ENCODE results near the gene SMIM24. TPM values are rescaled to one million over a fixed set of nuclear protein-coding genes. Genes with fewer than 3 reads are reported as not detected.
A peak's percentile ranks its signal among the peaks of the same experiment; 100 is the strongest.

SMIM24 gene
- total RNA-seq, 2 experiments from 2014 or later = not detected

GRCh38 chr19:3477951-3478350, 2.4 kb downstream of the SMIM24 start:
- no peak overlapping the region for H3K27ac Mint-ChIP-seq
- no peaks in the 10 kb centered on the region for H3K36me3 Mint-ChIP-seq (ENCODE audit: low read depth)
- H3K4me1 Mint-ChIP-seq (ENCODE audit: low read depth) = peaks cover 17% of the 10 kb centered on the region

GRCh38 chr19:3477506-3477905, 2.8 kb downstream of the SMIM24 start:
- ATAC-seq (ENCODE audit: poor library complexity) (no peak), DNase-seq (no peak)
- ChIA-PET POLR2A (no interaction called here), CTCF (no interaction called here)
- H3K27ac Mint-ChIP-seq = no peak overlapping the region
- no peak for TF ChIP-seq CTCF (IDR thresholded peaks at IDR 0.05)
- Histone ChIP-seq H3K27me3 (ENCODE audit: control insufficient read depth in 1 of 2, insufficient read depth in 2 of 2, low read length in 2 of 2) (no peaks in the 10 kb centered on the region), H3K9me3 (ENCODE audit: control insufficient read depth in 1 of 2, insufficient read depth in 1 of 2, low read length in 2 of 2) (no peaks in the 10 kb centered on the region), H3K27ac (ENCODE audit: low read depth in 1 of 2, low read length in 2 of 2) (no peak overlapping the region), H3K4me3 (ENCODE audit: low read length) (no peak overlapping the region), H3K4me1 (ENCODE audit: insufficient read depth, low read length) (peaks cover 17% of the 10 kb centered on the region), H3K36me3 (ENCODE audit: insufficient read depth, low read length) (no peaks in the 10 kb centered on the region)
- H3K27me3 Mint-ChIP-seq = peaks cover 4% of the 10 kb centered on the region
- H3K9me3 Mint-ChIP-seq = no peaks in the 10 kb centered on the region
- H3K36me3 Mint-ChIP-seq (ENCODE audit: low read depth) = no peaks in the 10 kb centered on the region
- peaks cover 17% of the 10 kb centered on the region for H3K4me1 Mint-ChIP-seq (ENCODE audit: low read depth)
- intact Hi-C loops (cut with DNase I, micrococcal nuclease) = no loop called here
- no peak overlapping the region for H3K4me3 Mint-ChIP-seq

More at GRCh38 chr19:3477951-3478350, 2.4 kb downstream of the SMIM24 start:
- ATAC-seq (ENCODE audit: poor library complexity) (no peak), DNase-seq (no peak)
- no peaks in the 10 kb centered on the region for H3K9me3 ChIP-seq (ENCODE audit: control insufficient read depth in 1 of 2, insufficient read depth in 1 of 2, low read length in 2 of 2)
- no peak overlapping the region for H3K4me3 ChIP-seq (ENCODE audit: low read length)
- POLR2A ChIA-PET = no interaction called here
- CTCF ChIA-PET = no interaction called here
- intact Hi-C loops (cut with DNase I, micrococcal nuclease) = no loop called here
- Mint-ChIP-seq H3K9me3 (no peaks in the 10 kb centered on the region), H3K27me3 (peaks cover 4% of the 10 kb centered on the region), H3K4me3 (peak overlapping the region; percentile 52)
- H3K36me3 ChIP-seq (ENCODE audit: insufficient read depth, low read length) = no peaks in the 10 kb centered on the region
- no peak for TF ChIP-seq CTCF (IDR thresholded peaks at IDR 0.05)
- H3K4me1 ChIP-seq (ENCODE audit: insufficient read depth, low read length) = peaks cover 17% of the 10 kb centered on the region
- no peaks in the 10 kb centered on the region for H3K27me3 ChIP-seq (ENCODE audit: control insufficient read depth in 1 of 2, insufficient read depth in 2 of 2, low read length in 2 of 2)
- no peak overlapping the region for H3K27ac ChIP-seq (ENCODE audit: low read depth in 1 of 2, low read length in 2 of 2)

GRCh38 chr19:3476830-3477229, 3.5 kb downstream of the SMIM24 start:
- Histone ChIP-seq H3K27me3 (ENCODE audit: control insufficient read depth in 1 of 2, insufficient read depth in 2 of 2, low read length in 2 of 2) (no peaks in the 10 kb centered on the region), H3K9me3 (ENCODE audit: control insufficient read depth in 1 of 2, insufficient read depth in 1 of 2, low read length in 2 of 2) (no peaks in the 10 kb centered on the region), H3K4me3 (ENCODE audit: low read length) (no peak overlapping the region), H3K27ac (ENCODE audit: low read depth in 1 of 2, low read length in 2 of 2) (no peak overlapping the region), H3K4me1 (ENCODE audit: insufficient read depth, low read length) (peaks cover 17% of the 10 kb centered on the region), H3K36me3 (ENCODE audit: insufficient read depth, low read length) (no peaks in the 10 kb centered on the region)
- no peaks in the 10 kb centered on the region for H3K36me3 Mint-ChIP-seq (ENCODE audit: low read depth)
- peaks cover 4% of the 10 kb centered on the region for H3K27me3 Mint-ChIP-seq
- no peak overlapping the region for H3K27ac Mint-ChIP-seq
- H3K4me1 Mint-ChIP-seq (ENCODE audit: low read depth) = peaks cover 17% of the 10 kb centered on the region
- intact Hi-C loops (cut with DNase I, micrococcal nuclease) = no loop called here
- TF ChIP-seq CTCF (IDR thresholded peaks at IDR 0.05) = no peak
- no peak overlapping the region for H3K4me3 Mint-ChIP-seq
- no peak for ATAC-seq (ENCODE audit: poor library complexity)
- ChIA-PET POLR2A (no interaction called here), CTCF (no interaction called here)
- DNase-seq = no peak
- H3K9me3 Mint-ChIP-seq = no peaks in the 10 kb centered on the region
